GM23338 (cell line): ENCODE data around the gene KLHL36. TPM values are rescaled to one million over a fixed set of nuclear protein-coding genes. Genes with fewer than 3 reads are reported as not detected.

Experiments used
- ATAC-seq: fragments of 200-7000 bp; cut with Tn5 transposase; 3 replicates; pipeline ENCODE4 v1.9.1; 2020
- DNase-seq: peaks from one replicate; pipeline ENCODE4 v3.0.0-alpha.2; 2015; ENCODE audit warnings: low spot score
- H2AFZ ChIP-seq: fragments of 200-600 bp; sonication (generic); 2 replicates; pipeline ENCODE4 v1.8.0; 2016; ENCODE audit warnings: antibody characterized with exemption, mild to moderate bottlenecking, moderate library complexity
- H3F3A ChIP-seq: fragments of 200-600 bp; sonication (generic); replicated peaks from 2 replicates; pipeline ENCODE4 v1.8.0; 2017; ENCODE audit warnings: antibody characterized with exemption, mixed run types, low read depth
- H3K27ac ChIP-seq: fragments of 200-600 bp; sonication (generic); 2 replicates; pipeline ENCODE4 v1.6.1; 2016; ENCODE audit warnings: low read depth
- H3K27me3 ChIP-seq: fragments of 200-600 bp; sonication (generic); 2 replicates; pipeline ENCODE4 v1.8.0; 2016; ENCODE audit warnings: mild to moderate bottlenecking, mixed run types, moderate library complexity; ENCODE audit not compliant: insufficient read depth
- H3K36me3 ChIP-seq: fragments of 200-600 bp; sonication (generic); 2 replicates; pipeline ENCODE4 v1.8.0; 2016; ENCODE audit warnings: mild to moderate bottlenecking; ENCODE audit not compliant: insufficient read depth
- H3K4me1 ChIP-seq: fragments of 200-600 bp; sonication (generic); 2 replicates; pipeline ENCODE4 v1.8.0; 2016; ENCODE audit warnings: mild to moderate bottlenecking, moderate library complexity; ENCODE audit not compliant: insufficient read depth
- H3K4me2 ChIP-seq: fragments of 200-600 bp; sonication (generic); 2 replicates; pipeline ENCODE4 v1.7.1; 2017; ENCODE audit warnings: mixed run types
- H3K4me3 ChIP-seq: fragments of 200-600 bp; sonication (generic); 2 replicates; pipeline ENCODE4 v1.6.1; 2016; ENCODE audit warnings: mixed run types
- H3K79me2 ChIP-seq: fragments of 200-600 bp; sonication (generic); replicated peaks from 2 replicates; pipeline ENCODE4 v1.8.0; 2017; ENCODE audit warnings: mild to moderate bottlenecking; ENCODE audit not compliant: insufficient read depth
- H3K9me2 ChIP-seq: fragments of 200-600 bp; sonication (generic); 2 replicates; pipeline ENCODE4 v1.8.0; 2017; ENCODE audit not compliant: insufficient read depth
- H4K20me1 ChIP-seq: fragments of 200-600 bp; sonication (generic); replicated peaks from 2 replicates; pipeline ENCODE4 v1.8.0; 2017; ENCODE audit warnings: mild to moderate bottlenecking; ENCODE audit not compliant: insufficient read depth
- H3K27ac Mint-ChIP-seq: 2 replicates; pipeline ENCODE4 v1.8.0; 2020; ENCODE audit warnings: inconsistent platforms, mild to moderate bottlenecking, moderate library complexity, mixed read lengths
- H3K27me3 Mint-ChIP-seq: 3 replicates; pipeline ENCODE4 v1.8.0; 2022; ENCODE audit warnings: low read depth, mild to moderate bottlenecking, moderate library complexity, mixed read lengths, inconsistent platforms; ENCODE audit not compliant: insufficient read depth, poor library complexity
- H3K36me3 Mint-ChIP-seq: 3 replicates; pipeline ENCODE4 v1.8.0; 2021; ENCODE audit warnings: low read depth, mild to moderate bottlenecking, inconsistent platforms, moderate library complexity, mixed read lengths
- H3K4me1 Mint-ChIP-seq: 3 replicates; pipeline ENCODE4 v1.8.0; 2020; ENCODE audit warnings: mild to moderate bottlenecking, inconsistent platforms, mixed read lengths
- H3K4me3 Mint-ChIP-seq: 3 replicates; pipeline ENCODE4 v1.8.0; 2021; ENCODE audit warnings: moderate library complexity, mild to moderate bottlenecking, inconsistent platforms, mixed read lengths
- H3K9me3 Mint-ChIP-seq: 3 replicates; pipeline ENCODE4 v1.8.0; 2020; ENCODE audit warnings: moderate library complexity, mild to moderate bottlenecking, inconsistent platforms, mixed read lengths
- CREB1 ChIP-seq: fragments of 250-450 bp; sonication (Bioruptor Pico); IDR thresholded peaks from 2 replicates; pipeline ENCODE4 v1.5.0; 2020; ENCODE audit warnings: low read depth, mild to moderate bottlenecking, moderate library complexity
- CTCF ChIP-seq, 2 experiments: fragments of 200-600 bp in 1 of 2; sonication (generic) in 1 of 2; conservative IDR thresholded peaks; 2 replicates each; pipeline versions ENCODE4 v1.5.1 to v1.6.1; 2016 to 2017; ENCODE audit warnings: antibody characterized with exemption in 2 of 2, low read depth in 2 of 2, mild to moderate bottlenecking in 2 of 2, moderate library complexity in 1 of 2
- ETS1 ChIP-seq: IDR thresholded peaks from 2 replicates; pipeline ENCODE4 v1.6.1; 2016; ENCODE audit warnings: antibody characterized with exemption
- EZH2 ChIP-seq: fragments of 200-600 bp; sonication (generic); IDR thresholded peaks from one replicate; pipeline ENCODE4 v1.8.0; 2017; ENCODE audit warnings: antibody characterized with exemption, mild to moderate bottlenecking, low read depth; ENCODE audit not compliant: unreplicated experiment
- EZH2phosphoT487 ChIP-seq: fragments of 200-600 bp; sonication (generic); IDR thresholded peaks from one replicate; pipeline ENCODE4 v1.8.1; 2018; ENCODE audit warnings: antibody characterized with exemption; ENCODE audit not compliant: unreplicated experiment
- JUNB ChIP-seq: IDR thresholded peaks from one replicate; pipeline ENCODE4 v1.6.1; 2016; ENCODE audit warnings: antibody characterized with exemption; ENCODE audit not compliant: unreplicated experiment
- NANOG ChIP-seq: IDR thresholded peaks from 2 replicates; pipeline ENCODE4 v1.6.1; 2016; ENCODE audit warnings: antibody characterized with exemption, borderline replicate concordance
- POLR2AphosphoS5 ChIP-seq: IDR thresholded peaks from 2 replicates; pipeline ENCODE4 v1.6.1; 2016; ENCODE audit warnings: antibody characterized with exemption, low read depth
- REST ChIP-seq: IDR thresholded peaks from one replicate; pipeline ENCODE4 v1.6.1; 2018; ENCODE audit warnings: antibody characterized with exemption; ENCODE audit not compliant: unreplicated experiment
- STAT1 ChIP-seq: IDR thresholded peaks from one replicate; pipeline ENCODE4 v1.6.1; 2016; ENCODE audit warnings: antibody characterized with exemption; ENCODE audit not compliant: unreplicated experiment
- ZNF114 ChIP-seq: fragments of 250-450 bp; sonication (Bioruptor Pico); IDR thresholded peaks from 2 replicates; pipeline ENCODE4 v1.5.0; 2020; ENCODE audit warnings: mild to moderate bottlenecking, moderate library complexity
- ZNF331 ChIP-seq: fragments of 250-450 bp; sonication (Bioruptor Pico); IDR thresholded peaks from 2 replicates; pipeline ENCODE4 v1.5.0; 2020; ENCODE audit warnings: low read depth, mild to moderate bottlenecking, moderate library complexity
- ZNF462 ChIP-seq: fragments of 250-450 bp; sonication (Bioruptor Pico); IDR thresholded peaks from 2 replicates; pipeline ENCODE4 v1.5.0; 2020; ENCODE audit warnings: mild to moderate bottlenecking, moderate library complexity
- polyA plus RNA-seq: library from polyadenylated mRNA; unstranded; fragments of >200 nt; fragmentation: Nextera tagmentation; extraction: Ambion mirVana; gene quantifications from 2 replicates; pipeline ENCODE4 v1.2.1, GENCODE V29; 2016
- total RNA-seq: library from RNA; depleted of rRNA; stranded (reverse); fragments of >200 nt; shearing (Covaris generic); gene quantifications from 2 replicates; pipeline ENCODE4 v1.2.3, GENCODE V29; 2014

KLHL36 gene
- total and polyA plus RNA-seq, 2 experiments from 2014 or later = 13.4 to 70.4 TPM

- H3K27ac Mint-ChIP-seq = no peak overlapping the region
- no peaks in the 10 kb centered on the region for H4K20me1 ChIP-seq
- no peak for ATAC-seq
- no peaks in the 10 kb centered on the region for H3K9me2 ChIP-seq
- no peak overlapping the region for H3K4me2 ChIP-seq
- peaks cover 41% of the 10 kb centered on the region for H3K36me3 Mint-ChIP-seq
- no peaks in the 10 kb centered on the region for H3K4me1 ChIP-seq
- DNase-seq = no peak
- H3K4me3 ChIP-seq = no peak overlapping the region
- no peaks in the 10 kb centered on the region for H3F3A ChIP-seq
- H3K4me3 Mint-ChIP-seq = no peak overlapping the region
- peaks cover 13% of the 10 kb centered on the region for H3K27me3 Mint-ChIP-seq
- no peaks in the 10 kb centered on the region for H3K79me2 ChIP-seq
- no peak overlapping the region for H3K27ac ChIP-seq
- peaks cover 4% of the 10 kb centered on the region; the same call in 1 of the 2 replicates for H3K36me3 ChIP-seq
- H3K27me3 ChIP-seq = no peaks in the 10 kb centered on the region
- no peak for TF ChIP-seq POLR2AphosphoS5
- TF ChIP-seq ZNF462 (CRISPR knock-in tag) = no peak
- no peak for TF ChIP-seq ZNF114 (CRISPR knock-in tag)
- no peak for TF ChIP-seq ZNF331 (CRISPR knock-in tag)
- TF ChIP-seq STAT1 = no peak
- no peak for TF ChIP-seq EZH2
- no peak for TF ChIP-seq CREB1 (CRISPR knock-in tag)
- no peak for TF ChIP-seq ETS1
- TF ChIP-seq CTCF (conservative IDR thresholded peaks at IDR 0.05; ENCODE audit: low read depth in 2 of 2) = no peak
- no peak for TF ChIP-seq NANOG
- TF ChIP-seq JUNB = no peak
- no peak for TF ChIP-seq EZH2phosphoT487
- TF ChIP-seq REST = no peak
- no peaks in the 10 kb centered on the region for H3K9me3 Mint-ChIP-seq
- H3K4me1 Mint-ChIP-seq = no peaks in the 10 kb centered on the region; the same call in 2 of the 3 replicates
- H2AFZ ChIP-seq = no peak overlapping the region
Measured at GRCh38 chr16:84656649-84657048, 8.3 kb downstream of the KLHL36 start.
